NK-92 treated with Interleukin-12 subunit alpha and Interleukin-12 subunit beta, amount 100 ng/mL, for 24 hours (cell line): ENCODE results near the gene SPOCK1.
"Not testable (repeated sequence)": the region's sequence is repeated elsewhere in the genome, so short reads cannot be mapped to it uniquely, and the experiment has no call there.

Experiments used
- DNase-seq: peaks from one replicate; lab custom pipeline; 2025; lab: John Stamatoyannopoulos, UW

The SPOCK1 gene

GRCh38 chr5:137263371-137264005 lies 235.6 kb downstream of the SPOCK1 start:
- DNase-seq = no peak

- DNase-seq = no peak
These were observed 236.3 kb downstream of the SPOCK1 start for GRCh38 chr5:137262818-137263217.

- no peak for DNase-seq
These were observed 238.1 kb downstream of the SPOCK1 start for GRCh38 chr5:137260820-137261695.

GRCh38 chr5:137259115-137259514 lies 240.0 kb downstream of the SPOCK1 start:
- DNase-seq = not testable (repeated sequence)

GRCh38 chr5:137254119-137255090 lies 244.7 kb downstream of the SPOCK1 start:
- no peak for DNase-seq

GRCh38 chr5:137252512-137252911 lies 246.6 kb downstream of the SPOCK1 start:
- DNase-seq = no peak

GRCh38 chr5:137250421-137250820 lies 248.7 kb downstream of the SPOCK1 start:
- no peak for DNase-seq

GRCh38 chr5:137248527-137248926 lies 250.6 kb downstream of the SPOCK1 start:
- no peak for DNase-seq

GRCh38 chr5:137245438-137245837 lies 253.7 kb downstream of the SPOCK1 start:
- no peak for DNase-seq

GRCh38 chr5:137240285-137240684 lies 258.8 kb downstream of the SPOCK1 start:
- no peak for DNase-seq

GRCh38 chr5:137236849-137237507 lies 262.1 kb downstream of the SPOCK1 start:
- DNase-seq = no peak

GRCh38 chr5:137236252-137236651 lies 262.9 kb downstream of the SPOCK1 start:
- no peak for DNase-seq

- no peak for DNase-seq
These were observed 263.9 kb downstream of the SPOCK1 start for GRCh38 chr5:137234973-137235943.

- DNase-seq = no peak
These were observed 265.4 kb downstream of the SPOCK1 start for GRCh38 chr5:137233726-137234125.

GRCh38 chr5:137233304-137233703 lies 265.8 kb downstream of the SPOCK1 start:
- not testable (repeated sequence) for DNase-seq

GRCh38 chr5:137231540-137231939 lies 267.6 kb downstream of the SPOCK1 start:
- no peak for DNase-seq

- no peak for DNase-seq
These were observed 270.3 kb downstream of the SPOCK1 start for GRCh38 chr5:137228816-137229215.

GRCh38 chr5:137226081-137226480 lies 273.0 kb downstream of the SPOCK1 start:
- no peak for DNase-seq

GRCh38 chr5:137223324-137224295 lies 275.5 kb downstream of the SPOCK1 start:
- no peak for DNase-seq
